Measurements from ENCODE around the gene UQCRC1.

The UQCRC1 gene

GRCh38 chr3:48609088-48610005 lies at the start of gene UQCRC1:
Gene UQCRC1, minus strand, starts transcription at chr3:48609646. Its CDS starts 26 bp downstream, at chr3:48609620.
- H3K4me3 ChIP-seq (ENCODE audit: low read length): peak within 1 kb of the TSS; percentile 95
- peak; percentile 69 for TF ChIP-seq CTCF (conservative IDR thresholded peaks at IDR 0.05; ENCODE audit: low read depth, low read length)
- peak; percentile 71 for DNase-seq (ENCODE audit: low read depth)

GRCh38 chr3:48656841-48657281 lies 47.4 kb upstream of the UQCRC1 start:
- no peak overlapping the region for H3K4me3 ChIP-seq (ENCODE audit: low read length)
- DNase-seq (ENCODE audit: low read depth): no peak
- no peak for TF ChIP-seq CTCF (conservative IDR thresholded peaks at IDR 0.05; ENCODE audit: low read depth, low read length)

- no peak for DNase-seq (ENCODE audit: low read depth)
- peak; percentile 60 for TF ChIP-seq CTCF (conservative IDR thresholded peaks at IDR 0.05; ENCODE audit: low read depth, low read length)
- peak overlapping the region; percentile 36 for H3K4me3 ChIP-seq (ENCODE audit: low read length)
Measured at GRCh38 chr3:48656061-48656840, 46.8 kb upstream of the UQCRC1 start.

- TF ChIP-seq CTCF (conservative IDR thresholded peaks at IDR 0.05; ENCODE audit: low read depth, low read length): no peak
- no peak for DNase-seq (ENCODE audit: low read depth)
- peak overlapping the region; percentile 34 for H3K4me3 ChIP-seq (ENCODE audit: low read length)
Measured at GRCh38 chr3:48655606-48656005, 46.2 kb upstream of the UQCRC1 start.

- no peak for DNase-seq (ENCODE audit: low read depth)
- TF ChIP-seq CTCF (conservative IDR thresholded peaks at IDR 0.05; ENCODE audit: low read depth, low read length): no peak
Measured at GRCh38 chr3:48655063-48655462, 45.6 kb upstream of the UQCRC1 start.

GRCh38 chr3:48652923-48653715 lies 43.7 kb upstream of the UQCRC1 start:
- TF ChIP-seq CTCF (conservative IDR thresholded peaks at IDR 0.05; ENCODE audit: low read depth, low read length): no peak
- H3K4me3 ChIP-seq (ENCODE audit: low read length): no peak overlapping the region
- no peak for DNase-seq (ENCODE audit: low read depth)

More at GRCh38 chr3:48655063-48655462, 45.6 kb upstream of the UQCRC1 start:
- no peak overlapping the region for H3K4me3 ChIP-seq (ENCODE audit: low read length)

Measured in retinal pigment epithelial cell (primary cell).